ENCODE data around the gene TOR2A. TPM values are rescaled to one million over a fixed set of nuclear protein-coding genes. Genes with fewer than 3 reads are reported as not detected.

The TOR2A gene
- total and polyA plus RNA-seq, 9 of the 15 experiments (the other 6 are each of a cell fraction or from before 2014, with no cell fraction given), result 0.80 to 25.9 (median 11.1) TPM

DNA sequence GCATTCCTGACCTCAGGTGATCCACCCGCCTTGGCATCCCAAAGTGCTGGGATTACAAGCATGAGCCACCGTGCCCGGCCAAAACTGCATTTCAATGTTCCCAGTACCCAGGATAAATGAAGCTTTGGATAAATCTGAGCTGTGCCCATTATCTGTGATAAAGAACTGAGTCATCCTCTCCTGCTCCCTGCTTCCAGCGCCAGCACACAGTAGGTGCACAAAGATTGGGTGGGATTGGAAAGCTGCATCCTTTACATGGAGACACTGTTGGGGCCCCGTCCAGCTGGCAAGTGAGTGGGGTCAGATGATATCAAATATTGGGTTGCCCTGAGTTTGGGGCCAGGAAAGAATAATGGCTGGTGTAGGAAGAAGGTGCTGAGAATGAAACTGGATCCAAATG is 26.0 kb upstream of the TOR2A start:
- H3K9me1 ChIP-seq (ENCODE audit: control insufficient read depth, insufficient read depth, low read length), result peaks cover 3% of the 10 kb centered on the region
- H3K4me3 ChIP-seq, result no peak overlapping the region
- H3K27ac ChIP-seq (ENCODE audit: extremely low read depth, low read depth, low read length), result no peak overlapping the region
- no peak for FAIRE-seq
- BruUV-seq (replicated peaks), result no TSS peak
- H3K27me3 ChIP-seq (ENCODE audit: control insufficient read depth in 2 of 2, insufficient read depth in 2 of 2, low read length in 2 of 2), result no peaks in the 10 kb centered on the region; a peak in 1 of 5 replicates
- peak; percentile 89 for TF ChIP-seq ZKSCAN1 (IDR thresholded peaks at IDR 0.05; ENCODE audit: low read depth, low read length)
- TF ChIP-seq ELF4 (CRISPR knock-in tag; IDR thresholded peaks at IDR 0.05), result no peak
- H4K20me1 ChIP-seq (replicated peaks; ENCODE audit: control insufficient read depth, insufficient read depth, low read length), result no peaks in the 10 kb centered on the region; the same call in 1 of the 2 replicates
- DNase-seq (ENCODE audit: extremely low read depth in 1 of 4, low spot score in 3 of 4), result no peak
- intact Hi-C loops (cut with micrococcal nuclease) (no loop called here), in situ Hi-C loops (cut with MboI) (loop anchor here (25.0 kb wide), 1 partner anchor 601 kb away; the partner anchor contains the start of gene URM1)
- 6% methylated on average over 5 of the region's 5 CpGs for WGBS (ENCODE audit: insufficient coverage, low coverage, missing lambda C conversion rate)
- ChIA-PET POLR2A (interaction anchor here (0.7 kb wide), 1 partner anchor 48 kb away, joined by 3 read pairs; no protein-coding TSS in a partner anchor), CTCF (ENCODE audit: low intra/inter-chr PET ratio) (no interaction called here)
- H3K9me3 ChIP-seq (replicated peaks; ENCODE audit: control insufficient read depth, insufficient read depth, low read depth, low read length), result no peaks in the 10 kb centered on the region
- no peak overlapping the region for H2AFZ ChIP-seq (ENCODE audit: low read depth, low read length)
- no peak overlapping the region for H3K4me2 ChIP-seq (ENCODE audit: insufficient read depth, low read length)
- H3K4me1 ChIP-seq (replicated peaks in 1 of 2; ENCODE audit: control insufficient read depth in 2 of 2, insufficient read depth in 2 of 2, low read length in 2 of 2), result peaks cover 21 to 29% of the 10 kb centered on the region in 2 experiments
- H3K9ac ChIP-seq (ENCODE audit: insufficient read depth in 1 of 2, low read depth in 2 of 2, low read length in 2 of 2), result no peak overlapping the region
- H3K79me2 ChIP-seq (ENCODE audit: control insufficient read depth, insufficient read depth, low read length), result no peaks in the 10 kb centered on the region
- no peak for ATAC-seq
- H3K36me3 ChIP-seq (ENCODE audit: control insufficient read depth, insufficient read depth, low read length), result no peaks in the 10 kb centered on the region

DNA sequence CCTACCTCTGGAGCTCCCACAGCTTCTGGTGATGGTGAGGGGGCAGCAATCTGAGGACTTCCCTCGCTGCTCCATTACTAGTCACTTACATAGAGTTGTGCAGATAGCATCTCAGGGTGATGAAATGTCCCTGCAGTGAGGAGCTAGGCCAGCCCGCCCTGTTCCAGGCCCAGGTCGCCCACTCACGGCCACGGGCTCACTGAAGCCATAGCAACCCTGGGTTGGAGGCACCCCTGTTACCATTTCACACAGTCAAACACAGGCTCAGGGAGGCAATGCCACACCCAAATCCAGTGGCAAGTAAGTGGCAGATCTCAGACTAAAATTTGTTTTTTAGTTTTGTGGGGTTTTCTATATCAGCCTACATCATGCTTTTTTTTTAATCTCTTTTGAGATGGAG is 23.7 kb upstream of the TOR2A start:
- Histone ChIP-seq H3K79me2 (ENCODE audit: control insufficient read depth, insufficient read depth, low read length) (no peaks in the 10 kb centered on the region), H3K27ac (ENCODE audit: extremely low read depth, low read depth, low read length) (no peak overlapping the region), H4K20me1 (replicated peaks; ENCODE audit: control insufficient read depth, insufficient read depth, low read length) (peaks cover 1% of the 10 kb centered on the region; the same call in 1 of the 2 replicates), H3K4me3 (no peak overlapping the region), H3K9ac (ENCODE audit: insufficient read depth in 1 of 2, low read depth in 2 of 2, low read length in 2 of 2) (peak overlapping the region in 1 of 2 experiments; percentile 79; a peak in 1 of 4 replicates), H3K9me1 (ENCODE audit: control insufficient read depth, insufficient read depth, low read length) (peaks cover 3% of the 10 kb centered on the region), H3K4me2 (ENCODE audit: insufficient read depth, low read length) (no peak overlapping the region), H3K9me3 (replicated peaks; ENCODE audit: control insufficient read depth, insufficient read depth, low read depth, low read length) (no peaks in the 10 kb centered on the region), H3K36me3 (ENCODE audit: control insufficient read depth, insufficient read depth, low read length) (no peaks in the 10 kb centered on the region), H3K4me1 (replicated peaks in 1 of 2; ENCODE audit: control insufficient read depth in 2 of 2, insufficient read depth in 2 of 2, low read length in 2 of 2) (peaks cover 18 to 34% of the 10 kb centered on the region in 2 experiments), H3K27me3 (ENCODE audit: control insufficient read depth in 2 of 2, insufficient read depth in 2 of 2, low read length in 2 of 2) (peaks cover 2 to 10% of the 10 kb centered on the region in 2 experiments; a peak in 3 of 5 replicates), H2AFZ (ENCODE audit: low read depth, low read length) (no peak overlapping the region)
- DNase-seq (ENCODE audit: extremely low read depth in 1 of 4, low spot score in 3 of 4) (peak in 2 of 4 experiments; percentile 40 to 50), ATAC-seq (peak; percentile 91), FAIRE-seq (peak; percentile 67)
- intact Hi-C loops (cut with micrococcal nuclease) (no loop called here), in situ Hi-C loops (cut with MboI) (loop anchor here (25.0 kb wide), 1 partner anchor 603 kb away; the partner anchor contains the start of gene URM1)
- WGBS (ENCODE audit: insufficient coverage, low coverage, missing lambda C conversion rate), result 3% methylated on average over 5 of the region's 5 CpGs
- POLR2A ChIA-PET, result interaction anchor here (0.8 kb wide), 1 partner anchor 9 kb away, joined by 4 read pairs; no protein-coding TSS in a partner anchor
- CTCF ChIA-PET (ENCODE audit: low intra/inter-chr PET ratio), result no interaction called here
- no TSS peak for BruUV-seq (replicated peaks)
- TF ChIP-seq MCM7 (IDR thresholded peaks at IDR 0.05) (no peak), L3MBTL2 (IDR thresholded peaks at IDR 0.05) (0 out of 2 replicates have a peak, but pooled peaks have one; percentile 43)
- TF ChIP-seq, protein P1, sequence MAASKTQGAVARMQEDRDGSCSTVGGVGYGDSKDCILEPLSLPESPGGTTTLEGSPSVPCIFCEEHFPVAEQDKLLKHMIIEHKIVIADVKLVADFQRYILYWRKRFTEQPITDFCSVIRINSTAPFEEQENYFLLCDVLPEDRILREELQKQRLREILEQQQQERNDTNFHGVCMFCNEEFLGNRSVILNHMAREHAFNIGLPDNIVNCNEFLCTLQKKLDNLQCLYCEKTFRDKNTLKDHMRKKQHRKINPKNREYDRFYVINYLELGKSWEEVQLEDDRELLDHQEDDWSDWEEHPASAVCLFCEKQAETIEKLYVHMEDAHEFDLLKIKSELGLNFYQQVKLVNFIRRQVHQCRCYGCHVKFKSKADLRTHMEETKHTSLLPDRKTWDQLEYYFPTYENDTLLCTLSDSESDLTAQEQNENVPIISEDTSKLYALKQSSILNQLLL (CRISPR knock-in tag; IDR thresholded peaks at IDR 0.05; ENCODE audit: borderline replicate concordance), result no peak
- TF ChIP-seq, protein P2, sequence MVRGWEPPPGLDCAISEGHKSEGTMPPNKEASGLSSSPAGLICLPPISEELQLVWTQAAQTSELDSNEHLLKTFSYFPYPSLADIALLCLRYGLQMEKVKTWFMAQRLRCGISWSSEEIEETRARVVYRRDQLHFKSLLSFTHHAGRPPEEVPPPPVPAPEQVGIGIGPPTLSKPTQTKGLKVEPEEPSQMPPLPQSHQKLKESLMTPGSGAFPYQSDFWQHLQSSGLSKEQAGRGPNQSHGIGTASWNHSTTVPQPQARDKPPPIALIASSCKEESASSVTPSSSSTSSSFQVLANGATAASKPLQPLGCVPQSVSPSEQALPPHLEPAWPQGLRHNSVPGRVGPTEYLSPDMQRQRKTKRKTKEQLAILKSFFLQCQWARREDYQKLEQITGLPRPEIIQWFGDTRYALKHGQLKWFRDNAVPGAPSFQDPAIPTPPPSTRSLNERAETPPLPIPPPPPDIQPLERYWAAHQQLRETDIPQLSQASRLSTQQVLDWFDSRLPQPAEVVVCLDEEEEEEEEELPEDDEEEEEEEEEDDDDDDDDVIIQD (CRISPR knock-in tag; IDR thresholded peaks at IDR 0.05), result no peak
- TF ChIP-seq, protein P3, sequence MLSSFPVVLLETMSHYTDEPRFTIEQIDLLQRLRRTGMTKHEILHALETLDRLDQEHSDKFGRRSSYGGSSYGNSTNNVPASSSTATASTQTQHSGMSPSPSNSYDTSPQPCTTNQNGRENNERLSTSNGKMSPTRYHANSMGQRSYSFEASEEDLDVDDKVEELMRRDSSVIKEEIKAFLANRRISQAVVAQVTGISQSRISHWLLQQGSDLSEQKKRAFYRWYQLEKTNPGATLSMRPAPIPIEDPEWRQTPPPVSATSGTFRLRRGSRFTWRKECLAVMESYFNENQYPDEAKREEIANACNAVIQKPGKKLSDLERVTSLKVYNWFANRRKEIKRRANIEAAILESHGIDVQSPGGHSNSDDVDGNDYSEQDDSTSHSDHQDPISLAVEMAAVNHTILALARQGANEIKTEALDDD (IDR thresholded peaks at IDR 0.05), result peak; percentile 94
